Stimulated activated CD8-positive, alpha-beta memory T cell treated with anti-CD3 and anti-CD28 coated beads, Interleukin-7, amount 100 ng/mL, for 1 hour (primary cell): Measurements from ENCODE around the gene KRT73.

Source experiments
- DNase-seq, 2 donors: peaks; one replicate each; pipeline ENCODE4 v3.0.0-alpha.2; 2020; ENCODE audit warnings: low read depth in 2 of 2

KRT73 gene

GRCh38 chr12:52618866-52619265 is 507 bp upstream of the KRT73 start:
- DNase-seq: no peak

GRCh38 chr12:52617403-52617785 is 965 bp downstream of the KRT73 start:
- DNase-seq: no peak

GRCh38 chr12:52616680-52617402 is 1.5 kb downstream of the KRT73 start:
- no peak for DNase-seq

- DNase-seq: no peak
These were observed 2.4 kb downstream of the KRT73 start for GRCh38 chr12:52615912-52616311.

GRCh38 chr12:52615208-52615868 is 3.0 kb downstream of the KRT73 start:
- no peak for DNase-seq

GRCh38 chr12:52614381-52615207 is 3.8 kb downstream of the KRT73 start:
- DNase-seq: no peak

GRCh38 chr12:52613384-52614030 is 4.9 kb downstream of the KRT73 start:
- DNase-seq: no peak

- DNase-seq: no peak
These were observed 5.7 kb downstream of the KRT73 start for GRCh38 chr12:52612431-52613383.

- DNase-seq: no peak
These were observed 7.3 kb downstream of the KRT73 start for GRCh38 chr12:52611080-52611468.

GRCh38 chr12:52608826-52609630 is 9.3 kb downstream of the KRT73 start:
- no peak for DNase-seq

- DNase-seq: no peak
These were observed 10.2 kb downstream of the KRT73 start for GRCh38 chr12:52608161-52608560.

- DNase-seq: no peak
These were observed 11.0 kb downstream of the KRT73 start for GRCh38 chr12:52607314-52607713.

GRCh38 chr12:52606581-52607218 is 11.7 kb downstream of the KRT73 start:
- no peak for DNase-seq

GRCh38 chr12:52606096-52606495 is 12.3 kb downstream of the KRT73 start:
- DNase-seq: no peak

GRCh38 chr12:52605542-52605941 is 12.8 kb downstream of the KRT73 start:
- DNase-seq: no peak

- DNase-seq: no peak
These were observed 13.5 kb downstream of the KRT73 start for GRCh38 chr12:52604859-52605258.

- DNase-seq: no peak
These were observed 15.0 kb downstream of the KRT73 start for GRCh38 chr12:52603314-52603713.

- DNase-seq: no peak
These were observed 15.8 kb downstream of the KRT73 start for GRCh38 chr12:52602552-52602951.

GRCh38 chr12:52601671-52602070 is 16.7 kb downstream of the KRT73 start:
- no peak for DNase-seq
